ENCODE measurements around the gene ANXA3. TPM values are rescaled to one million over a fixed set of nuclear protein-coding genes. Genes with fewer than 3 reads are reported as not detected.

The ANXA3 gene
- total and polyA plus RNA-seq, 3 experiments from 2014 or later = not detected

DNA sequence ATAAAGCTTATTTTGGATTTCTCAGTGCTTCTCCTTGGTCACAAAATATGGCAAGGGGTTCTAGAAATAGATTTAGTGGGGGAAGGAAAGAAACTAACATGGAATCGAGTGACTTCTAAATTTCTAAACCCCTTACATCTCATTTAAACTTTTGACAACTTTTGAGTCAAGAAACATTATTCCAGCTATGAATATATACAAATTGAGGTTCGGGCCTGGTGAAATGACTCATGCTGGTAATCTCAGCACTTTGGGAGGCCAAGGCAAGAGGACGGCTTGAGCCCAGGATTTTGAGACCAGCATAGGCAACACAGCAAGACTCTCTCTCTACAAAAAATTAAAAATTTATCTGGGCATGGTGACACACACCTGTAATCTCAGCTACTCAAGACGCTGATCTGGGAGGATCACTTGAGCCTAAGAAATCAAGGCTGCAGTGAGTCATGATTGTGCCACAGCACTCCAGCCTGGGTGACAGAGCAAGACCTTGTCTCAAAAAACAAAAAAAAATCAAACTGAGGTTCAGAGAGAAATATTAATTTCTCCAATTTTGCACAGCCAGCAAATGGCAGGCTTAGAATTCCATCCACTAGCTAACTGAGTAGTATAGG, 99.8 kb downstream of the ANXA3 start:
- H3K4me3 Mint-ChIP-seq = no peak overlapping the region
- peaks cover 0 to 2% (median 0%) of the 10 kb centered on the region in 3 donors for H3K4me1 Mint-ChIP-seq
- Histone ChIP-seq H3K27me3 (ENCODE audit: insufficient read depth, low read length, poor library complexity, severe bottlenecking) (no peaks in the 10 kb centered on the region), H3K27ac (ENCODE audit: low read depth, low read length) (no peak overlapping the region), H3K4me1 (ENCODE audit: insufficient read depth, low read length) (no peaks in the 10 kb centered on the region), H3K36me3 (ENCODE audit: insufficient read depth, low read length) (no peaks in the 10 kb centered on the region), H3K4me3 (ENCODE audit: low read length) (no peak overlapping the region), H3K9me3 (ENCODE audit: low read length) (no peaks in the 10 kb centered on the region)
- ChIA-PET POLR2A (no interaction called here), CTCF (no interaction called here)
- H3K36me3 Mint-ChIP-seq = no peaks in the 10 kb centered on the region
- no peak for DNase-seq
- no peaks in the 10 kb centered on the region for H3K9me3 Mint-ChIP-seq
- peaks cover 0 to 4% of the 10 kb centered on the region in 2 donors for H3K27me3 Mint-ChIP-seq
- H3K27ac Mint-ChIP-seq = no peak overlapping the region

DNA sequence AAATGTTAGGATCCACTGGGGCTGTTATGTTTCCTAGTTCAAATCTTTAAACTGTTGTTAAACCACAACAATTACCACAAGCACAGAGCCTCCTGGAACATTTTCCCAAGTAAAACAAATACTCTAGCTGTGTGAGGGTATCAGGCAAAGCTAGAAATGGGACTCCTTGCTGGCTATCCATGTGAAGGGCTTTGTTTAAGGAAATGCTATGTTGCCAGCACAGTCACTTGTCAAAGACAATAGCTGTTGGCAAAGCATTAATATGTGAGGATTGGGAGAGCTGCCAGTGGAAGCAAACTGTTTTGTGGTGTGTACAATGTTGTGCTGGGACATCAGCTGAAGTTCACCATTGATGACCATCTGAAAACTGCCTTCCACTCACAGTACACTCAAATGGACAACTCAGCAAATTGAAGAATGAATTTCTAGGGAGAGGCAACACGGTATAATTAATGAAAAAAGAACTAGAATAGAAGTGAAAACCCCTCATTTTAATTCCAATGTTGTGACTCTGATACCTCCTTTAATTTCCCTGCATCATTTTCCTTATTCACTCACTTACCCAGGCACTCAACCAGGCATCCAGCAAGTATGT, 100.8 kb downstream of the ANXA3 start:
- Mint-ChIP-seq H3K27me3 (peaks cover 0 to 4% of the 10 kb centered on the region in 2 donors), H3K27ac (no peak overlapping the region), H3K4me3 (no peak overlapping the region), H3K9me3 (no peaks in the 10 kb centered on the region), H3K36me3 (no peaks in the 10 kb centered on the region), H3K4me1 (peaks cover 7 to 9% (median 7%) of the 10 kb centered on the region in 3 donors)
- no peak overlapping the region for H3K4me3 ChIP-seq (ENCODE audit: low read length)
- H3K27me3 ChIP-seq (ENCODE audit: insufficient read depth, low read length, poor library complexity, severe bottlenecking) = no peaks in the 10 kb centered on the region
- peaks cover 7% of the 10 kb centered on the region for H3K4me1 ChIP-seq (ENCODE audit: insufficient read depth, low read length)
- CTCF ChIA-PET = interaction anchor here (1.1 kb wide), 1 partner anchor 9 kb away, joined by 4 read pairs; no protein-coding TSS in a partner anchor
- H3K27ac ChIP-seq (ENCODE audit: low read depth, low read length) = no peak overlapping the region
- H3K36me3 ChIP-seq (ENCODE audit: insufficient read depth, low read length) = no peaks in the 10 kb centered on the region
- H3K9me3 ChIP-seq (ENCODE audit: low read length) = no peaks in the 10 kb centered on the region
- POLR2A ChIA-PET = no interaction called here
- no peak for DNase-seq

DNA sequence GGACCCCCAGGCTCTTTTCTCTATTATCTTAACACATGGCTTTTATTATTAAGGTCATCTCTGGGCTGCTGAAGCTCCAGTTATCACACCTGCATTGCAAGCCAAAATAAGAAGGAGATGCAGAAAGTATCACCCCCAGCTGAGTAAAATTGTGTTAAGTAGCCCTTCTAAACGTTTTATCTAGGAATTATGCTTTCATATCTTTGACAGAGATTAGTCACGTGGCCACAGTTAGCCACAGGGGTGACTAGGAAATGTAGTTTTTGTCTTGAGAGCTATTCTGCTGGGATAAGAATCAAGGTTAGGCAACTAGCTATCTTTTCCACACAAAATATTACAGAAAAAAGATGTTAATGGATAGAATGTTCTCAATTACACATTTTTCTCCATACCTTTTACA, 102.1 kb downstream of the ANXA3 start:
- H3K27me3 Mint-ChIP-seq = peaks cover 0 to 4% of the 10 kb centered on the region in 2 donors
- Histone ChIP-seq H3K36me3 (ENCODE audit: insufficient read depth, low read length) (no peaks in the 10 kb centered on the region), H3K27me3 (ENCODE audit: insufficient read depth, low read length, poor library complexity, severe bottlenecking) (no peaks in the 10 kb centered on the region), H3K9me3 (ENCODE audit: low read length) (no peaks in the 10 kb centered on the region), H3K27ac (ENCODE audit: low read depth, low read length) (no peak overlapping the region), H3K4me3 (ENCODE audit: low read length) (no peak overlapping the region), H3K4me1 (ENCODE audit: insufficient read depth, low read length) (peaks cover 17% of the 10 kb centered on the region)
- H3K27ac Mint-ChIP-seq = no peak overlapping the region
- H3K36me3 Mint-ChIP-seq = no peaks in the 10 kb centered on the region
- H3K4me1 Mint-ChIP-seq = peaks cover 20 to 21% (median 20%) of the 10 kb centered on the region in 3 donors
- no peak for DNase-seq
- CTCF ChIA-PET = interaction anchor here (0.9 kb wide), 1 partner anchor 9 kb away, joined by 3 read pairs; no protein-coding TSS in a partner anchor
- no peak overlapping the region for H3K4me3 Mint-ChIP-seq
- no peaks in the 10 kb centered on the region for H3K9me3 Mint-ChIP-seq
- POLR2A ChIA-PET = no interaction called here

- no peaks in the 10 kb centered on the region for H3K27me3 ChIP-seq (ENCODE audit: insufficient read depth, low read length, poor library complexity, severe bottlenecking)
- CTCF ChIA-PET = no interaction called here
- no peak overlapping the region for H3K4me3 ChIP-seq (ENCODE audit: low read length)
- H3K9me3 ChIP-seq (ENCODE audit: low read length) = no peaks in the 10 kb centered on the region
- no peaks in the 10 kb centered on the region for H3K36me3 ChIP-seq (ENCODE audit: insufficient read depth, low read length)
- POLR2A ChIA-PET = interaction anchor here (0.7 kb wide), 1 partner anchor 174 kb away, joined by 5 read pairs; no protein-coding TSS in a partner anchor
- peaks cover 17% of the 10 kb centered on the region for H3K4me1 ChIP-seq (ENCODE audit: insufficient read depth, low read length)
- Mint-ChIP-seq H3K36me3 (no peaks in the 10 kb centered on the region), H3K4me1 (peaks cover 23 to 25% (median 23%) of the 10 kb centered on the region in 3 donors), H3K27ac (no peak overlapping the region), H3K27me3 (peaks cover 0 to 4% of the 10 kb centered on the region in 2 donors), H3K4me3 (no peak overlapping the region), H3K9me3 (no peaks in the 10 kb centered on the region)
- no peak overlapping the region for H3K27ac ChIP-seq (ENCODE audit: low read depth, low read length)
- DNase-seq = no peak
Observed at GRCh38 chr4:78654807-78655206, 103.2 kb downstream of the ANXA3 start.

GRCh38 chr4:78656968-78657445, 105.4 kb downstream of the ANXA3 start:
- no peaks in the 10 kb centered on the region for H3K27me3 ChIP-seq (ENCODE audit: insufficient read depth, low read length, poor library complexity, severe bottlenecking)
- CTCF ChIA-PET = no interaction called here

GRCh38 chr4:78659264-78659663, 107.7 kb downstream of the ANXA3 start:
- H3K36me3 ChIP-seq (ENCODE audit: insufficient read depth, low read length) = no peaks in the 10 kb centered on the region
- Mint-ChIP-seq H3K4me3 (no peak overlapping the region), H3K4me1 (peaks cover 23 to 33% (median 28%) of the 10 kb centered on the region in 3 donors), H3K27ac (no peak overlapping the region), H3K36me3 (no peaks in the 10 kb centered on the region), H3K27me3 (peaks cover 3 to 13% of the 10 kb centered on the region in 2 donors), H3K9me3 (peaks cover 0 to 2% (median 0%) of the 10 kb centered on the region in 5 donors)
- H3K9me3 ChIP-seq (ENCODE audit: low read length) = no peaks in the 10 kb centered on the region
- no peaks in the 10 kb centered on the region for H3K27me3 ChIP-seq (ENCODE audit: insufficient read depth, low read length, poor library complexity, severe bottlenecking)
- POLR2A ChIA-PET = no interaction called here
- no peak overlapping the region for H3K27ac ChIP-seq (ENCODE audit: low read depth, low read length)
- DNase-seq = no peak
- H3K4me3 ChIP-seq (ENCODE audit: low read length) = no peak overlapping the region
- CTCF ChIA-PET = interaction anchor here (1.3 kb wide), 1 partner anchor 11 kb away, joined by 3 read pairs; no protein-coding TSS in a partner anchor
- peaks cover 17% of the 10 kb centered on the region for H3K4me1 ChIP-seq (ENCODE audit: insufficient read depth, low read length)

More at GRCh38 chr4:78656968-78657445, 105.4 kb downstream of the ANXA3 start:
- H3K27me3 Mint-ChIP-seq = peaks cover 0 to under 1% of the 10 kb centered on the region in 2 donors
- H3K4me1 ChIP-seq (ENCODE audit: insufficient read depth, low read length) = peaks cover 17% of the 10 kb centered on the region
- no peaks in the 10 kb centered on the region for H3K9me3 Mint-ChIP-seq
- no peak overlapping the region for H3K27ac ChIP-seq (ENCODE audit: low read depth, low read length)
- H3K4me3 ChIP-seq (ENCODE audit: low read length) = peak overlapping the region; percentile 6
- H3K36me3 Mint-ChIP-seq = no peaks in the 10 kb centered on the region
- peaks cover 23 to 26% (median 24%) of the 10 kb centered on the region in 3 donors for H3K4me1 Mint-ChIP-seq
- H3K9me3 ChIP-seq (ENCODE audit: low read length) = no peaks in the 10 kb centered on the region
- H3K36me3 ChIP-seq (ENCODE audit: insufficient read depth, low read length) = no peaks in the 10 kb centered on the region
- H3K27ac Mint-ChIP-seq = peak overlapping the region in 5 of 8 donors; percentile 1 to 76 (median 16)
- POLR2A ChIA-PET = no interaction called here
- H3K4me3 Mint-ChIP-seq = peak overlapping the region in 6 of 7 donors; percentile 8 to 80 (median 68)
- DNase-seq = peak in 1 of 5 donors; percentile 31

- H3K9me3 ChIP-seq (ENCODE audit: low read length) = no peaks in the 10 kb centered on the region
- H3K36me3 Mint-ChIP-seq = no peaks in the 10 kb centered on the region
- H3K27ac ChIP-seq (ENCODE audit: low read depth, low read length) = no peak overlapping the region
- peaks cover 23 to 33% (median 28%) of the 10 kb centered on the region in 3 donors for H3K4me1 Mint-ChIP-seq
- no peaks in the 10 kb centered on the region for H3K27me3 ChIP-seq (ENCODE audit: insufficient read depth, low read length, poor library complexity, severe bottlenecking)
- POLR2A ChIA-PET = no interaction called here
- DNase-seq = no peak
- no peak overlapping the region for H3K27ac Mint-ChIP-seq
- no peaks in the 10 kb centered on the region for H3K36me3 ChIP-seq (ENCODE audit: insufficient read depth, low read length)
- H3K27me3 Mint-ChIP-seq = peaks cover 3 to 13% of the 10 kb centered on the region in 2 donors
- H3K9me3 Mint-ChIP-seq = peaks cover 0 to 2% (median 0%) of the 10 kb centered on the region in 5 donors
- H3K4me3 Mint-ChIP-seq = no peak overlapping the region
- H3K4me1 ChIP-seq (ENCODE audit: insufficient read depth, low read length) = peaks cover 17% of the 10 kb centered on the region
- CTCF ChIA-PET = interaction anchor here (1.3 kb wide), 1 partner anchor 10 kb away, joined by 3 read pairs; no protein-coding TSS in a partner anchor
- no peak overlapping the region for H3K4me3 ChIP-seq (ENCODE audit: low read length)
Observed at GRCh38 chr4:78659665-78660064, 108.1 kb downstream of the ANXA3 start.
